GM23338 (cell line): Measurements from ENCODE around the gene ENOX2.

Source experiments
- CTCF ChIP-seq, 2 experiments: fragments of 200-600 bp in 1 of 2; sonication (generic) in 1 of 2; conservative IDR thresholded peaks; 2 replicates each; pipeline versions ENCODE4 v1.5.1 to v1.6.1; 2016 to 2017; ENCODE audit warnings: antibody characterized with exemption in 2 of 2, low read depth in 2 of 2, mild to moderate bottlenecking in 2 of 2, moderate library complexity in 1 of 2
- ETS1 ChIP-seq: IDR thresholded peaks from 2 replicates; pipeline ENCODE4 v1.6.1; 2016; ENCODE audit warnings: antibody characterized with exemption
- EZH2phosphoT487 ChIP-seq: fragments of 200-600 bp; sonication (generic); IDR thresholded peaks from one replicate; pipeline ENCODE4 v1.8.1; 2018; ENCODE audit warnings: antibody characterized with exemption; ENCODE audit not compliant: unreplicated experiment

GRCh38 chrX:130895299-130895698 is 7.7 kb downstream of the ENOX2 start:
- TF ChIP-seq CTCF (conservative IDR thresholded peaks at IDR 0.05; ENCODE audit: low read depth in 2 of 2) (no peak), ETS1 (no peak), EZH2phosphoT487 (no peak)
